Measurements from ENCODE around the gene ZCCHC3.
A peak's percentile ranks its signal among the peaks of the same experiment; 100 is the strongest.
"Not testable (repeated sequence)": the region's sequence is repeated elsewhere in the genome, so short reads cannot be mapped to it uniquely, and the experiment has no call there.

Gene ZCCHC3

DNA sequence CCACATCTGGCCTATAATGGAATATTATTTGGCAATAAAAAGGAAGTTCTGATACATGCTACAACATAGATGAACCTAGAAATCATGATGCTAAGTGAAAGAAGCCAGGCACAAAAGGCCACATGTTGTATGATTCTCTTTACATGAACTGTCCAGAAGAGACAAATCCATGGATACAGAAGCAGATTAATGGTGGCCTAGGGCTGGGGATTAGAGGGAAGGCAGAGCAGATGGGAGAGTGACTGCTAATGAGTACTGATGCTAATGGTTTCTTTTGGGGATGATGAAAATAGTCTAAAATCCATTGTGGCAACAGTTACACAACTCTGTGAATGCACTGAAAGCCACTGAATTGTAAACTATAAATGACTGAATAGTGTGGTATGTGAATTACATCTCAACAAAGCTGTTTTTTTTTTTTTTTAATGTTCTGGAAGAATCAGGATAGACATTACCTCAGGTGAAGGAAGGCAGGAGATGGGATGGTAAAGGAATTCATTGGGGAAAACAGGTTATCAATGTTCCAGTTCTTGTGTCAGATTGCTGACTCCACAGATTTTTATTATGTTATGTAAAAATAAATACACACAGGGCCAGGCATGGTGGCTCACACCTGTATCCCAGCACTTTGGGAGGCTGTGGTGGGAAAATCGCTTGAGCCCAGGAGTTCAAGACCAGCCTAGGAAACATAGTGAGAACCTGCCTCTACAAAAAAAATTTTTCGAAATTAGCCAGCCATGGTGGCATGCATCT is 19.1 kb downstream of the ZCCHC3 start:
- DNase-seq: no peak

DNA sequence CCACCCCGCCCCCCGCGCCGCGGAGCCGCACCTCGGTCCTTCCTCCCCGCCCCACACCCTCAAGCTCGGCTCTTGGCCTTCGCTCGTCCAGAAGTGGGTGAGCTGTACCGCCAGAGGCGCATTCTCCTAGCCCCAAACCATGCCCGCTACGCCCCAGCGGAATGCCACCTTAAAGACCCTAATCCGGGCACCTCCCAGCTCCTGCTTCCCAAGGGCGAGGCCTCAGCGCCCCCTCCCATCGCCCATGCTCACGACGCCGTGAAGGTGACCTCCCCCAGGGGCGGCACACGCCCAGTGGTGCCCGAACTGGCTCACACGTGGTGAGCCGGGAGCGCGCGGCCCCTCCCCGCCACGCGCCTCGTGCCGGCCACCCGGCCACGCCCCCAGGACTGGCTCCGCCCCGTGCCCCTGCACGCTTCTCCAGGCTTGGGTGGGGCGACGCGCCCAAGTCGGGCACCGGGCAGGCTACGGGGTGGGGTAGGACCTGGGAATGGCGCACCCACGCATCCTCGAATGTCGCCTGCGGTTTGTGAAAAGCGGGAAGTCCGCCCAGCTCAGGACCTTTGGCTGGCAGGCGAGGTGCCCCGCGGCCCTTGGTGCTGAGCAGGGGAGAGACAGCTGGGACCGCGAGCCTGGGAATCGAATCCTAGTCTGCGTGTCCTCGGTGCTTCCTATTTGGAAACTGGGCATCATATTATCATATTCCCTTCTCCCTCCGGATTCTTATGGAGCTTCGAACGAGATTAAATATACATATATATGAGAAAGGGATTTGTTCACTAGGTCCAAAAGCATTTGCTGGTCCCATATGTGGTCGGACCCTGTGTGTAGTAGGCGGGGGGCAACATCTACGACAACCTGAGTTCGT is 27.0 kb downstream of the ZCCHC3 start:
- DNase-seq: peak; percentile 89

DNA sequence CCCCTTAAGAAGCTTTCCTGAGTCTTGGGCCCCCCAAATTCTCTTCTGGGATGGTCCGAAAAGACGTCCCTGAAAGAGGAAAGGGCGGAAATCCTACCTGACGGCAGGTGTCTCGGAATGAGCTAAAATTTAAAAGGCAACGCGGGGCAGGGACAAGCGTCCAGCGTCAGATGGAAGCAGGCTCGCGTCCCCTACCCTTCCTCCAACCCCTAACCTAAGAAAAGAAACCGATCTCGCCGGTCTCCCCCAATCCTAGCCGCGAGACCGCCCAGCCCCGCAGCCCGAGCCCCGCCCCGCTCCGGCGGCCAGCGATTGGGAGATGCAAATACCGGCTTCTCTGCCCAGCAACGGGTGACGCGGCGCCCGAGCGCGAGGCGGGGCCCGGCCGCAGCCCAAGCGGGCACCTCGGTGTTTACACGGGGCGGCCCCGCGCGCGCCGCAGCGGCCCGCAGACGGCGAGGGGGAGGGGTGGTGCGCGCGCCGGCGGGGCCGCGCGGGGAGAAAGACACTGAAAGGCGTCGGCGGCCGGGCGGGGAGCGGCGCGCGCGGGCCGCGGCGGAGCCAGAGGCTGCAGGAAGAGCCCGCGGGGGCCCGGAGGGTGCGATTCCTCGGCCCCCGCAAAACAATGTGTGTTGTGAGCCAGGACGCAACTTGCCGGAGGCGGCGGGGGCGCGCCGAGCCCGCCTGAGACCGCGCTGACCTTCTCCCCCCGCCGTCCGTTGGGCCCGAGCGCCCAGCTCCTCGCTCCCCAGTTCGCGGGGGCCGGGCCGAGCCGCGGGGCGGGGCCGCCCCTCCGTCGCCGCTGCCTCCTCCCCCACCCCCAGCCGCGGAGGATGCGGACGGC is 27.9 kb downstream of the ZCCHC3 start, which contains the start of gene SOX12:
Gene SOX12, plus strand, starts transcription at position 508 of the 844 bp plus-strand sequence. CDS start 373 bp downstream, outside the sequence.
- DNase-seq: peak; percentile 97

DNA sequence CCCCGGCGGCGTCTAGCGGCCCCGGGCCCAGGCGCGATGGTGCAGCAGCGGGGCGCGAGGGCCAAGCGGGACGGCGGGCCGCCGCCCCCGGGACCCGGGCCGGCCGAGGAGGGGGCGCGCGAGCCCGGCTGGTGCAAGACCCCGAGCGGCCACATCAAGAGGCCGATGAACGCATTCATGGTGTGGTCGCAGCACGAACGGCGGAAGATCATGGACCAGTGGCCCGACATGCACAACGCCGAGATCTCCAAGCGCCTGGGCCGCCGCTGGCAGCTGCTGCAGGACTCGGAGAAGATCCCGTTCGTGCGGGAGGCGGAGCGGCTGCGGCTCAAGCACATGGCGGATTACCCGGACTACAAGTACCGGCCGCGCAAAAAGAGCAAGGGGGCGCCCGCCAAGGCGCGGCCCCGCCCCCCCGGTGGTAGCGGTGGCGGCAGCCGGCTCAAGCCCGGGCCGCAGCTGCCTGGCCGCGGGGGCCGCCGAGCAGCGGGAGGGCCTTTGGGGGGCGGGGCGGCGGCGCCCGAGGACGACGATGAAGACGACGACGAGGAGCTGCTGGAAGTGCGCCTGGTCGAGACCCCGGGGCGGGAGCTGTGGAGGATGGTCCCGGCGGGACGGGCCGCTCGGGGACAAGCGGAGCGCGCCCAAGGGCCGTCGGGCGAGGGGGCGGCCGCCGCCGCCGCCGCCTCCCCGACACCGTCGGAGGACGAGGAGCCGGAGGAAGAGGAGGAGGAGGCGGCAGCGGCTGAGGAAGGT is 28.7 kb downstream of the ZCCHC3 start:
- peak; percentile 47 for DNase-seq

DNA sequence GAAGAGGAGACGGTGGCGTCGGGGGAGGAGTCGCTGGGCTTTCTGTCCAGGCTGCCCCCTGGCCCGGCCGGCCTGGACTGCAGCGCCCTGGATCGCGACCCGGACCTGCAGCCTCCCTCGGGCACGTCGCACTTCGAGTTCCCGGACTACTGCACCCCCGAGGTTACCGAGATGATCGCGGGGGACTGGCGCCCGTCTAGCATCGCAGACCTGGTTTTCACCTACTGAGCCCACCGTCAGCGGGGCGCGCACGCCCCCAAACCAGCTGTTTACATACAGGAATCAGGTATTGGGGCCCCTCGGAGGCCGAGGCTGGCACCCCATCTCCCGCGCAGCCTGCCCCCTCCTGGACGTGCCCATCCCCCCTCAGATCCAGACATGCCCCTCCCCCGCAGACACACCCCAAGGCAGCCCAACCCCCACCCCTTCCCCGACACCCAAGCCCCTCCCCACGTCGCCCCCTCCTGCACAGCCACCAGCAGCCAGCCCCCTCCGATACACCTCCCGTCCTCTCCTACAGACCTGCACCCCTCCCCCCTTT is 29.3 kb downstream of the ZCCHC3 start:
- no peak for DNase-seq

DNA sequence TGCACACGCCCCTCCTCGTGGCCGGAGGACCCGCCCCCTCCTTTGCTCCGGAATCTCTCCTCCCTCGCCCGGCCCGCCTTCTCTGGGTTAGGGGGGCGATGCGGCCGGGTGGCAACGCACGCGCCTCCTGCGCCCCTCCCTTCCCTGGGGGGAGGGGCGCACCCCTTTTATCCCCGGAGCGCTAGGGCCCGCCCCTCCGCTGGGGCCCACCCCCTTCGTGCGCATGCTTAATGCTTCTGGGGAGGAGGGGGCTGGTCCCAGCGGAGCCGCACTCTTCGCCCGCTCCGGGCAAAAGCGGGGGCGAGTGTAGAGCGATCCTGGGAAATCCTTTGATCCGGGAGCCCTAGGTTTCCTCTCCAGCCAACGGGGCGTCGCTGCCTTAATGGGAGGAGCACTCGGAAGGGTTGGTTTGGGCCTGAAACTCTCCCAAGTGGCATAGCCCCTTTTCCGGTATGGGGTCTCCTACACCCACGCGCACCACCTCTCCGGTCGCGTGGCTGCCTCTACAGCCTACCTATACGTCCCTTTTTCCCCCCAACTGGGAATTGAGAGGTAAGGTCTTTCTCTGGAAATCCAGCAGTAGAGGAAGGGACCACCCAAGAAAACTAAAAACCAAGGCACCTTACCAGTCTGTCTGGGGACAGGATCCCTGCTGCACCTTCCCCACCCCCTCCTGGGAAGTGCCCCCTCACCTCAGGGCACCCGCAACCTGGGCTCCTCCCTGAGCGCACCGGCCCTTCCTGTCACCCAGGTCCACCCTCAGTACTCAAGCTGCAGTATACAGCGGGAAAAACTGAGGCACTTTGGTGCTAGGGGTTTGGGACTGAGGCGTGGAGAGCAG is 30.0 kb downstream of the ZCCHC3 start:
- peak; percentile 59 for DNase-seq

DNA sequence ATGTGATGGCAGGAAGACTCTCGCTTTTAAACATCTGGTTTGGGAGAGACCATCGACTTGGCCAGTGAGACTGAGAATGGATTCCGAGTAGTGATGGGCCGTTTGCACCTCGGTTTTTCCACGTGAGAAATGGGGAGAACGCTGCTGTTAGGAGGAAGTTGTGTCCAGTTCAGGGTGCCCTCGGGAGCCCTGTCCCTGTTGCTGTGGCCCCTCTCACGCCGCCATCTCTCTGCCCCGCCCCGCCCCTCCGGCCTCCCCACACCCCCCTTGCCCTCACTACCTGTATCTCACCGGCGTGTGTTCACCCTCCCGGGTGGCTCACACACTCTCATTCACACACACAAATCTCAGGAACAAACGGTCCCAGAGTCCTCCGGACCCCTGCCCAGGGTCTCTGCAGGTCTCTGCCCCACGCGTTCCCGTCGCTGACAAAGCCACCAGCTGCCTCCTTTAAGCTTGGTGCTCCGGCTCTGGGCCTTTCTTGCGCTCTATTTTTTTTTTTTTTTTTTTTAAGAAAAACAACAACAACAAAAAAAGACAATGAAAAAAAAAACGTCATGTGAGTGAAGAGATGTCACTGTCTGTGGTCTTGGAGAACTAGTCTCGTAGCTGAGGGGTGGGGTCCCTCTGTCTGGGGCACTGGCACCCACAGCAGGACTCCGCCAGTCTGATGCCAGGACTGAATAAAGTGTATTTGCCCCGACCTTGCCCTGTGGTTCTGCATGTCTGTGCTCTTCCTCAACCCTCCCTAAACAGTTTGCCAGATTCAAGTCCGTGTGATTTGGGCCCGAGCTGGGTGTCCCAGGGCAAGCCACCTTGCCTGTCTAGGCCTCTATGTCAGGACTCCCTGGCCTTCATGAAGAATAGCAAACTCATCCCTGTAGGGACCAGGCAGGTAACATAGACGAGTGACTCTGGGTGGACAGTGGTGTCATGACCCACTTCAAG is 30.9 kb downstream of the ZCCHC3 start:
- no peak for DNase-seq

DNA sequence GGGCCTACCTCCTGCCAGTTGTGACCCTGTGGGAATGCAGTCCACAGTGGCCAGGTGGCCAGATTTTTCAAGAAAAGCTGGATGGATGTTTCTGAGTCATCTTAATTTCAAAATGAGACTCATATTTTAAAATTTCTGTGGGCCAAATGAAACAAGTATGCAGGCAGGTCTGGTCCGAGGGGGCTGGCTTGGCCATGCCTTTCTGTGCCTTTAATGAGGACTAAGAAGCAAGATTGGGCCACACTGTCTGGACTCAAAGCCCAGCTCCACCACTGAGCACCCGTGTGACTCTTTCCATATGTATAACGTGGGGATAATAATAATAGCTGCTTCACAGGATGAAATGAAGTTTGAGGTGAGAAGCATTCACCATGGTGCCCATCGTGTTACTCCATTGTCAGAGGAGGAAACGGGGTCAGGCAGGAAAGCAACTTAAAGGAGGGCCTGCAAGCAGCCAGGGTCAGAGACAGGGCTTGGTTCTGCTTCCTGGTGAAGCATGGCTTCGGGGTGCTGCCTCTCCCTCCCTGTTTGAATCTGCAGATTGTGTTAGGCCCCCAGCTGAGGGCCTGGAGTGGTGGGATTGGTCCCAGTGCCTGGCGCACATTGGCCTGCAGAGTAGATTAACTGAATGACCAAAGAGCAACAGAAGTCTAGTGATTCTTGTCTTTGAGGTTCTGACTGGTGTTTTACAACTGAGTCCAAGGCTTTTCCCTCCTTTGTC is 31.8 kb downstream of the ZCCHC3 start:
- no peak for DNase-seq

DNA sequence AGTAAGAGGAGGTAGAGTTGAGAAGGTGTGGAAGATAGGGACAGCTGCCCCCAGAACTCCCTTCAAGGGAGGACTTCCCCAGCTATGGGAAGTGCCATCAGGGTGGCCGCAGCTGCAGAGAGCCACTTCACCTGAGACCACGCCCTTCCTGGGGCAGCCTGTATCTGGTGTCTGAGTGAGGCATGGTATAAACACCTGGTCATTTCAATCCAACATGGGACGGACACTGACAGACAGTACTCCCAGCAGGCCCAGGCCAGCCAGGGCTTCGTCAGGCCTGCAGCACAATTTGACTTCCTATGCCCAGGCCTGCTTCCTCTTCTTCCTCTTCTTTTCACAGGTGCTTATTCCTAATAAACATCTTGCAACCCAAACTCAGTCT is 32.5 kb downstream of the ZCCHC3 start:
- DNase-seq: no peak

DNA sequence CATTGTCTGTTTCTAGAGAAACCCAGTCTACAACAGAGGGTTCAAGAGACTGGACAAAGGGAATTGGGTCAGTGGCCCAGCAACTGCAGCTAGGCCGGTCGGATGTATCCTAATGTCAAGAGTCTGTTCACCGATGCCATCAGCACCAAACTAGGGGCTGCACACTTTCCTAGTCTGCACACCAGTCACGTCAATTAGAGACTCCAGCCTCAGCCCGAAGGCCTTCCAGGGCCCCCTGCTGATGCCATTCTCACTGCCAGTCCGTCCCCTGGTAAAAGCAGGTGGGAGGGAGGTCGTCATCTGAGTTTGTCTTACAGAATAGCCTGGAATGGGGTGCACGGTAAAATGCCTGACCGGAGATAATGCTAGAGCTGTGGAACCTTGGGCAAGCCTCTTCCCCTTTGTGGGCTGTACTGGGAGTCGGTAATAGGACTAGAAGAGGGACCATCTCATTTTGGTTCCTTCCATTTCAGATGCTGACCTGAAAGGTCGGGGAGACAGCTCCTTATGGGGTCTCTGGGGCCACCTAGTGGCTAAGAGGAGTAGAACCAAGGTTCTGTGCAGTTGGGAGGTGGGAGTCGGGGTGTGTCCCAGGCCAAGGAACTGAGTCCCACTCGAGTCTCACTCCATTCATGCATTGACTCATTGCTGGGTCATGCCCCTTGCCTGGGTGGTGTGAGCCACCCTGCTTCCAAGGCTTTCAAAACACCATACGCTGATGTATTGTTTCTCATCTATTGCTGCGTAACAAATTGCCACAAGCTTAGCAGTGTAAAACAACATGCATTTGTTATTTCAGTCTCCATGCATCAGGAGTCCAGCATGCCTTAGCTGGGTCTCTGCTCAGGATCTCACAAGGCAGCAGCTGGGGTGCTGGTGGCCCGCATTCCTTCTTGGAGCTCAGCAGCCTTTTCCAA is 33.1 kb downstream of the ZCCHC3 start:
- peak; percentile 68 for DNase-seq

DNA sequence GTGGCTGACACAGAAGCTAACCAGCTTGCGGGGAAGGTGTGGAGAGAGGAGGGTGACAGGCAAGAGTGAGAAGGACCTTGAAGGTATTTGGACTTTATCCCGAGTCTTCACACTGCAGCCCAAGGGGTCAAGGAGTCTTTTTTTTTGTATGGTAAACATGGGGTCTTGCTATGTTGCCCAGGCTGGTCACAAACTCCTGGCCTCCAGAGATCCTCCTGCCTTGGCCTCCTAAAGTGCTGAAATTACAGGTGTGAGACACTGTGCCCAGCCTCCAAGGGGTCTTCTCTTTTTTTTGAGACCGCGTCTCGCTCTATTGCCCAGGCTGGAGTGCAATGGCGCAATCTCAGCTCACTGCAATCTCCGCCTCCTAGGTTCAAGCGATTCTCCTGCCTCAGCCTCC is 37.2 kb downstream of the ZCCHC3 start:
- no peak for DNase-seq

- DNase-seq: not testable (repeated sequence)
Observed at GRCh38 chr20:336040-336439, 38.7 kb downstream of the ZCCHC3 start.

DNA sequence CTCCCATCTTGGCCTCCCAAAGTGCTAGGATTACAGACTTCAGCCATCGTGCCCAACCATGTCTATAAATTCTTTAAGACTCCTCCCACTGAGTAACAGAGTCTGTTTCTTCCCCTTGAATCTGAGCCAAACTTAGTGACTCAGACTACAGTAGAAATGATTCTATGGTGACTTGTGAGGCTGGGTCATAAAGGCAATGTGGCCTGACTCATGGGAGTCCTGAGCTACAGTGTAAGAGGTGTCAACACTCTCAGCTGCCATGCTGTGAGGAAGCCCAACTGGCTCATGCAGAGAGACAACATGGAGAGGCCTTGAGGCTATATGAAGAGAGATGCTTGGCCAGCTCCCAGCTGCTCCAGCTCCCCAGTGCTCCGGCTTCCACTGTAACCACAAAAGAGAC is 44.3 kb downstream of the ZCCHC3 start:
- peak; percentile 63 for DNase-seq

DNA sequence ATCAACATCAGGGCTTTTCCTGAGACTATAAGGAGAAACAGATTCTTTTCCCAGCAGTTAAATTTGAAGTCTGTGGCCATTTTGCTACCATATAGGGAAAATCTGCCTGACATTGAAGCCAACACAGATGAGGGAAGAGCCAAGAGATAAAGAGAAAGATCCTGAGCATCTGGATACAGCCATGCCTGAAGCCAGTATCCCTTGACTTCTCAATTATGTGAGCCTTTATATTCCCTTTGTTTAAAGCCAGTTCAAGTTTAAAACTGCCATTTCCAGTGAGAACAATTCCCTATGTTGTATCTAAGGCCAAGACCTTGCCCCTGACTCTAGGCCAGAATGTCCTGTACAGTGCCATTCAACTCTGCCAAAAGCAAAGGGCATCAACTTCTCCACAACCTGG is 45.7 kb downstream of the ZCCHC3 start:
- DNase-seq: no peak

GRCh38 chr20:346033-346639 is 48.8 kb downstream of the ZCCHC3 start:
- no peak for DNase-seq

GRCh38 chr20:346640-347316 is 49.4 kb downstream of the ZCCHC3 start, which contains the start of gene NRSN2:
Gene NRSN2 (plus strand): TSS chr20:347111. CDS start chr20:349644, 2,533 bp downstream.
- DNase-seq: peak; percentile 30

DNA sequence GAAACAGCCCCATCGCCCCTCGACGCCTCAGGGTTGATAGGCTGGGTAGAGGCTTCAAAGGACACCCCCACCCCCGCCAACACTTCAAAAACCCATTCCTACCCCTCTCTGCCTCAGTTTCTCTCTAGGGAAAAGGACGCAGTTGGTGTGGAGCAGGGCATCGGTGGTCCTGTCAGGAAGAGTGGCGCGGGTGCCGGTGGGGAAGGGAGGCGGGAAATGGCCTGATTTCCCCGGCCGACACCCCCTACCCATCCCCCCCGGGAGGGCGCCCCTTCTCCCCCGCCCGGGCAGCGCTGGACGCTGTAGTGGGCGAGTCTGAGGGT is 49.9 kb downstream of the ZCCHC3 start:
- no peak for DNase-seq
